Stimulated activated CD4-positive, alpha-beta T cell treated with anti-CD3 and anti-CD28 coated beads, Interleukin-1b, Interleukin-23, amount 100 ng/mL, for 24 hours (primary cell): Measurements from ENCODE around the gene ZNF718.
"Not testable (repeated sequence)": the region's sequence is repeated elsewhere in the genome, so short reads cannot be mapped to it uniquely, and the experiment has no call there.

Experiments
- DNase-seq, 4 experiments: peaks; one replicate each; pipeline ENCODE4 v3.0.0-alpha.2; 2020; ENCODE audit warnings: low read depth in 4 of 4, low spot score in 1 of 4

The ZNF718 gene

GRCh38 chr4:147233-147632 lies 22.9 kb downstream of the ZNF718 start:
- no peak for DNase-seq

DNA sequence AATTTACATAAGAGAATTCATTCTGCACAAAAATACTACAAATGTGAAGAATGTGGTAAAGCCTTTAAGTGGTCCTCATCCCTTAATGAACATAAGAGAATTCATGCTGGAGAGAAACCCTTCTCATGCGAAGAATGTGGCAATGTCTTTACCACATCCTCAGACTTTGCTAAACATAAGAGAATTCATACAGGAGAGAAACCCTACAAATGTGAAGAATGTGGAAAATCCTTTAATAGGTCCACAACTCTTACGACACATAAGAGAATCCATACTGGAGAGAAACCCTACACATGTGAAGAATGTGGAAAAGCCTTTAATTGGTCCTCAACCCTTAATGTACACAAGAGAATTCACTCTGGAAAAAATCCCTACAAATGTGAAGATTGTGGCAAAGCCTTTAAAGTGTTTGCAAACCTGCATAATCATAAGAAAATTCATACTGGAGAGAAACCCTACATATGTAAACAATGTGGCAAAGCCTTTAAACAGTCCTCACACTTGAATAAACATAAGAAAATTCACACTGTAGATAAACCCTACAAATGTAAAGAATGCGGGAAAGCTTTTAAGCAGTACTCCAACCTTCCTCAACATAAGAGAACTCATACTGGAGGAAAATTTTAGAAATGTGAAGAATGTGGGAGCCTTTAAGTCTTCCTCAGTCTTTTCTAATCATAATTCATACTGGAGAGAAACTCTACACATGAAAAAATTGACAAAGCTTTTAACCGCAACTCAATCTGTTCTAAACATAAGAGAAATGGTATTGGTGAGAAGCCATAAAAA lies 37.4 kb downstream of the ZNF718 start:
- no peak for DNase-seq

- not testable (repeated sequence) for DNase-seq
Observed at GRCh38 chr4:169640-170039, 45.3 kb downstream of the ZNF718 start.

- not testable (repeated sequence) for DNase-seq
Observed at GRCh38 chr4:171318-171717, 47.0 kb downstream of the ZNF718 start.

- DNase-seq, result no peak
Observed at GRCh38 chr4:173666-174314, 49.5 kb downstream of the ZNF718 start.

- no peak for DNase-seq
Observed at GRCh38 chr4:175986-176385, 51.7 kb downstream of the ZNF718 start.

DNA sequence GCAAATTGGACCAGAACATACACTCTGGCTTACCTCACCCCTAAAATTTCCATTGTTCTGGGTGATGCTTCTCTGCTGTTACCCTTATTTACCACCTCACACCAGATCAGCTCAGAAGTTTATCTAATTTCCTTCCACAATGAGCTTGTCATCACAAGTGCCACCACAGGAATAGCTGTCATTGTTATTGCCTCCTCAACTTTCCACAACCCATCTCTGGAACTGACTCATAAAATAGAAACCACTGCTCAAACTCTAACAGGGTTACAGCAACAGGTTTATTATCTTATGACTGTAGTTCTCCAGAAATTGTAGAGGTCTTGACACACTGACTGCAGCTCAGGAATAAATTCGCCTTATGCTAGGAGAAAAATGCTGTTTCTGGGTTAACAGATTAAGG lies 52.7 kb downstream of the ZNF718 start:
- DNase-seq, result no peak

GRCh38 chr4:182225-182624 lies 57.9 kb downstream of the ZNF718 start:
- not testable (repeated sequence) for DNase-seq

- DNase-seq, result no peak
Observed at GRCh38 chr4:188091-188490, 63.8 kb downstream of the ZNF718 start.

DNA sequence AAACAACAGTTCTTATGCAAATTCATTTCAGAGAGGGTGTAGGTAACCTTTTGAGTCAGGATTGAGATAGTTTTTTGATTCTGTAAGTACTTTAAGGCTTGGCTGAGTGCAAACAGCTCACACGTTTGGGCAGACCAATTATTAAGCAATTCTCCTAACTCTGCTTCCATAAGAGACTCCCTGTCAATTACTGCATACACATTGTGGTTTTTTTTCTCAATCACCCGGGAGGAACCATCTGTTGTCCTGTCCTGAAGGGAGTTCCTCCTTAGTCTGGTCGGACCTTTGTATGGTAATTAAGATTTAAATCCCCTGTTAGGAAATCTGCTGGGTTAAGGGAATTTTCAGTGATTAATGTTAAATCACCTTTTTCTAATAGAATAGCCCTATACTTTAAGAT lies 70.9 kb downstream of the ZNF718 start:
- not testable (repeated sequence) for DNase-seq

DNA sequence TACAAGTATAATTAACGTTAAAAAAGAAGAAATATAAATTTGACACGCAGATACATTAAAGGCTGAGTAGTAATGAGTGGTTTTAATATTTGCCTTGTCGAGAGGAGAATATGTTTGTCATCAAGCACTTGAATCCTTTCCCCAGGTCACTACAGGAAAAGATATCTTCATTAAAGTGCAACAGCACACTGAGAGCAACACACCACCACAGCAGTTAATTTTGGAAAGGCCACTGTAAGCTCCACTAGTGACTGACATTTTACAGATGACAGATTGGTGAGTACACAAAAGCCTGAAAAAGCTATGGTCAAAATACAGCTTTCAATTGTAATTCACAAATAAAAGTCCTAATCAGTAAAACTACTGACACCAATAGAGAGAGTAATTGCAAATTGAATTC lies 76.6 kb downstream of the ZNF718 start:
- DNase-seq, result no peak

DNA sequence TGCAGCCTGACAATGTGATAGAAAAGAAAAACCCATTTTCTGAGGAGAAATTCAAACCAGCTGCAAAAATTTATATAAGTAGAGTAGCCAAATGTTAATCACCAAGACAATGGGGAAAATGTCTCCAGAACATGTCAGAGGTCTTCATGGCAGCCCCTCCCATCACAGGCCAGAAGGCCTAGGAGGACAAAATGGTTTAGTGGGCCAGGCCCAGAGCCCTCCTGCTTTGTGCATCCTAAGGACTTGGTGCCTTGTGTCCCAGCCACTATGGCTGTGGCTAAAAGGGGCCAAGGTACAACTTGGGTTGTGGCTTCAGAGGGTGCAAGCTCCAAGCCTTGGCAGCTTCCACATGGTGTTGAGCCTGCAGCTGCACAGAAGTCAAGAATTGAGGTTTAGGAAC lies 78.5 kb downstream of the ZNF718 start:
- DNase-seq, result not testable (repeated sequence)

DNA sequence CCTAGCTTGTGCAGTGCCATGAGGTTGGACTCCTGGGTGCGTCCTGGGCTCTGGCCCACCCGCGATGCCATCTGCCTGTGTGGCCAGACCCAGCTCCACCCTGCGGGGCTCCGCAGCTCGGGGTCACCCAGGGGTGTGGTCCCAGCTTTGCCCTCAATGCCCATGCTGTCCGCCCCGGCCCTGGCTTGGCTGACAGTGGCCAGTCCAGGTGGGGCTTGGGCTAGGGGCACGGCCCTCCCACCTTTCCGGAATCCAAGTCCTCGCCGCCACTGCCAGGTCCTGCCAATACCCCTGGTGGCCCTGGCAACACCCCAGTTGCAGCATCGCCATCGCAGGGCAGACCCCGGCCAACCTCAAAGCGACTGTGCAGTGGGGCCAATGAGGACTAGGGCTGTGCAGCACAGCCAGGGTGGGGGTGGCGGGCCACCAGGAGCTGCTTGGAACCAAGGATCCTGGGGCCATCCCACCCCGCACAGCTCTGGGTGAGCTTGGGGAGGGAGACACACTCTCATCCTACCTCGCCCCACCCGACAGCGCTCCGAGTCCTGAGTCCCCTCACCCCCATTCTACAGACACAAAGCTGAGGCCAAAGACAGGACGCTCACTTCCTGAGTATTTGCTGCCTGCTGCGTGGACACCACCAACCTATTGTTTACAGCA lies 80.9 kb downstream of the ZNF718 start:
- no peak for DNase-seq

DNA sequence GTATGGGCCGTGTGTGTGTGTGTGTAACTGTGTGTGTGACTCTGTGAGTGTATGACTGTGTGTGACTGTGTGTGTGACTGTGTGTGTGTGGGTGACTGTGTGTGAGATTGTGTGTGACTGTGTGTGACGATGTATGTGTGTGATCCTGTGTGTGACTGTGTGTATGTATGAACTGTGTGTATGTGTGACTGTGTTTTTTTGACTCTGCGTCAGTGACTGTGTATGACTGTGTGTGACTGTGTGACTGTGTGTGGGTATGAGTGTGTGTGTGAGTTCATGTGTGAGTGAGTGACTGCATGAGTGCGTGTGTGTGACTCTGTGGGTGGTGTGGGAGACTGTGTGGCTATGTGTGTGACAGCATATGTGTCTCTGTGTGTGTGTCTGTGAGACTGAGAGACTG lies 81.8 kb downstream of the ZNF718 start:
- DNase-seq, result no peak

- DNase-seq, result not testable (repeated sequence)
Observed at GRCh38 chr4:208416-209096, 84.3 kb downstream of the ZNF718 start.

DNA sequence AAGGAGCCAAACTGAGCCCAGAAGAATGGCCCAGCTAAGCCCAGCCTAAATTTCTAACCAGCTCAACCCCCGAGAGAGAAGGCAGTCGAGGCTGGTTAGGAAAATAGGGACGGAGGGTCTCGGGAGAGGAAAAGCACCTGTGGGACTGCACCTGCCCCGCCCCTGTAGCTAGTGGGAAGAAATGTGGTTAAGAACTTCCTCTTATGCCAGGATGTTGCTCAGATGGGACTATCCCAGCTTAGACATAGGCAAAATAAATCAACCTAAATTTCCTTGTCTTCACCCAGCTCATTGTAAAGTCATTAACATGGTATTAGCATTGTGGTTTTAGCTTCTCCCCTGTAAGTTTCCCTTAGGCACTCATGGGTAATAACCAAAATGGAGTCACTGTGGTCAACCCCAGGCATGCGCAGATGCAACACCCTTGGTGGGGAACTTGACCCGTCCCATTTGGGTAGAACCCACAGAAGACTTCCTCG lies 86.8 kb downstream of the ZNF718 start:
- no peak for DNase-seq

- no peak for DNase-seq
Observed at GRCh38 chr4:212438-213188, 88.3 kb downstream of the ZNF718 start.

GRCh38 chr4:213189-213535 lies 88.9 kb downstream of the ZNF718 start:
- DNase-seq, result not testable (repeated sequence)
